SK-N-SH (cell line): ENCODE measurements around the gene FIBP. TPM values are rescaled to one million over a fixed set of nuclear protein-coding genes. Genes with fewer than 3 reads are reported as not detected.

Source experiments
- CTCF ChIA-PET: fragments of 300-600, 350-600 bp; formaldehyde crosslinking; extraction: SDS; loops from one replicate; lab custom pipeline; 2021; lab: Yijun Ruan, JAX
- POLR2A ChIA-PET: fragments of 350-600 bp; sonication (Branson Sonifier 250); formaldehyde crosslinking; extraction: SDS; loops from one replicate; lab custom pipeline; 2020; ENCODE audit warnings: antibody characterized with exemption, inconsistent platforms; lab: Yijun Ruan, JAX
- DNase-seq: peaks from one replicate; pipeline ENCODE4 v3.0.0; 2012
- H2AFZ ChIP-seq: fragments of 200-600 bp; sonication (generic); 2 replicates; pipeline ENCODE4 v1.8.1; 2016; ENCODE audit warnings: antibody characterized with exemption, mild to moderate bottlenecking, low read depth
- H3F3A ChIP-seq: fragments of 200-600 bp; sonication (generic); replicated peaks from 2 replicates; pipeline ENCODE3; 2016; ENCODE audit warnings: antibody characterized with exemption, mild to moderate bottlenecking; ENCODE audit not compliant: insufficient read depth
- H3K27ac ChIP-seq, 2 experiments: fragments of 200-500 bp in 1 of 2; fragments of 200-600 bp in 1 of 2; sonication (Bioruptor generic) in 1 of 2; sonication (generic), shearing (Covaris generic) in 1 of 2; 2 replicates each; pipeline versions ENCODE4 v1.5.1 to v1.6.1; 2014 to 2016; ENCODE audit warnings: low read depth in 2 of 2, inconsistent platforms in 1 of 2, low read length in 1 of 2, mild to moderate bottlenecking in 1 of 2, mixed read lengths in 1 of 2
- H3K27me3 ChIP-seq: fragments of 200-600 bp; sonication (generic), shearing (Covaris generic); 2 replicates; pipeline ENCODE4 v1.6.1; 2016; ENCODE audit warnings: mixed run types; ENCODE audit not compliant: insufficient read depth
- H3K36me3 ChIP-seq, 2 experiments: fragments of 200-500 bp in 1 of 2; fragments of 200-600 bp in 1 of 2; sonication (Bioruptor generic) in 1 of 2; sonication (generic) in 1 of 2; replicated peaks in 1 of 2; 2 replicates each; pipeline versions ENCODE3 to v1.5.1; 2014 to 2016; ENCODE audit warnings: low read length in 1 of 2, mild to moderate bottlenecking in 1 of 2; ENCODE audit not compliant: insufficient read depth in 2 of 2, control insufficient read depth in 1 of 2
- H3K4me1 ChIP-seq, 2 experiments: fragments of 200-500 bp in 1 of 2; fragments of 200-600 bp in 1 of 2; sonication (Bioruptor generic) in 1 of 2; sonication (generic), shearing (Covaris generic) in 1 of 2; 2 replicates each; pipeline versions ENCODE4 v1.5.1 to v1.6.1; 2014 to 2016; ENCODE audit warnings: low read depth in 1 of 2, low read length in 1 of 2, mixed run types in 1 of 2; ENCODE audit not compliant: insufficient read depth in 2 of 2, control insufficient read depth in 1 of 2
- H3K4me2 ChIP-seq: fragments of 200-600 bp; sonication (generic), shearing (Covaris generic); 2 replicates; pipeline ENCODE4 v1.6.1; 2017; ENCODE audit warnings: mixed run types
- H3K4me3 ChIP-seq, 2 experiments: fragments of 200-500 bp in 1 of 2; fragments of 200-600 bp in 1 of 2; sonication (Bioruptor generic) in 1 of 2; sonication (generic), shearing (Covaris generic) in 1 of 2; 2 replicates each; pipeline versions ENCODE4 v1.5.1 to v1.8.1; 2014 to 2016; ENCODE audit warnings: low read depth in 2 of 2, inconsistent platforms in 1 of 2, low read length in 1 of 2, mild to moderate bottlenecking in 1 of 2, mixed read lengths in 1 of 2, moderate library complexity in 1 of 2
- H3K79me2 ChIP-seq: fragments of 200-600 bp; sonication (generic); 2 replicates; pipeline ENCODE4 v1.8.1; 2017; ENCODE audit warnings: mild to moderate bottlenecking; ENCODE audit not compliant: insufficient read depth
- H3K9ac ChIP-seq: fragments of 200-600 bp; sonication (generic); 2 replicates; pipeline ENCODE4 v1.6.1; 2017; ENCODE audit warnings: mixed run types
- H3K9me2 ChIP-seq: fragments of 200-600 bp; sonication (generic); 2 replicates; pipeline ENCODE4 v1.6.1; 2017; ENCODE audit warnings: mixed run types
- H3K9me3 ChIP-seq: fragments of 200-600 bp; sonication (generic); 2 replicates; pipeline ENCODE4 v1.6.1; 2017; ENCODE audit warnings: mixed run types, mild to moderate bottlenecking, moderate library complexity
- H4K20me1 ChIP-seq: fragments of 200-600 bp; sonication (generic); 2 replicates; pipeline ENCODE4 v1.6.1; 2017; ENCODE audit warnings: mild to moderate bottlenecking, mixed run types; ENCODE audit not compliant: insufficient read depth
- ELF1 ChIP-seq: IDR thresholded peaks from 2 replicates; pipeline ENCODE4 v1.4.0; 2012
- EP300 ChIP-seq, 2 experiments: IDR thresholded peaks; 2 replicates each; pipeline versions ENCODE4 v1.4.0 to v1.6.1; 2012; ENCODE audit warnings: borderline replicate concordance in 1 of 2, low read depth in 1 of 2, low read length in 1 of 2
- EZH2phosphoT487 ChIP-seq: fragments of 200-600 bp; sonication (generic); IDR thresholded peaks from 2 replicates; pipeline ENCODE4 v1.6.1; 2017; ENCODE audit warnings: low read depth, mixed run types, mild to moderate bottlenecking, antibody characterized with exemption, moderate library complexity, borderline replicate concordance
- JUND ChIP-seq: IDR thresholded peaks from 2 replicates; pipeline ENCODE4 v1.4.0; 2012
- MAX ChIP-seq: IDR thresholded peaks from 2 replicates; pipeline ENCODE4 v1.4.0; 2012; ENCODE audit warnings: low read depth
- MEF2A ChIP-seq: IDR thresholded peaks from 2 replicates; pipeline ENCODE4 v1.4.0; 2012; ENCODE audit warnings: low read depth, borderline replicate concordance
- MXI1 ChIP-seq: IDR thresholded peaks from 2 replicates; pipeline ENCODE4 v1.6.1; 2012; ENCODE audit warnings: mild to moderate bottlenecking, low read depth, low read length, improper control_type of control experiment
- NFIC ChIP-seq: IDR thresholded peaks from 2 replicates; pipeline ENCODE4 v1.4.0; 2012; ENCODE audit warnings: borderline replicate concordance
- NRF1 ChIP-seq: IDR thresholded peaks from 2 replicates; pipeline ENCODE4 v1.6.1; 2012; ENCODE audit warnings: low read depth, mild to moderate bottlenecking, low read length
- RAD21 ChIP-seq: IDR thresholded peaks from 2 replicates; pipeline ENCODE4 v1.6.1; 2012; ENCODE audit warnings: mild to moderate bottlenecking, low read length
- RFX5 ChIP-seq: IDR thresholded peaks from 2 replicates; pipeline ENCODE4 v1.6.1; 2012; ENCODE audit warnings: mild to moderate bottlenecking, improper control_type of control experiment, low read length
- RXRA ChIP-seq: IDR thresholded peaks from 2 replicates; pipeline ENCODE4 v1.4.0; 2012; ENCODE audit warnings: low read depth, mild to moderate bottlenecking, borderline replicate concordance
- SIN3A ChIP-seq: IDR thresholded peaks from 2 replicates; pipeline ENCODE4 v1.6.1; 2012; ENCODE audit warnings: low read depth, mild to moderate bottlenecking, low read length, moderate library complexity, borderline replicate concordance
- TCF12 ChIP-seq: IDR thresholded peaks from 2 replicates; pipeline ENCODE4 v1.4.0; 2012
- TEAD4 ChIP-seq: IDR thresholded peaks from 2 replicates; pipeline ENCODE4 v1.4.0; 2012; ENCODE audit warnings: mild to moderate bottlenecking, borderline replicate concordance; ENCODE audit not compliant: insufficient read depth
- ZBTB33 ChIP-seq: IDR thresholded peaks from 2 replicates; pipeline ENCODE4 v1.4.0; 2012; ENCODE audit warnings: low read depth, borderline replicate concordance
- WGBS: methylation state at CpG from one replicate; pipeline ENCODE4 v1.1.6; 2017; ENCODE audit warnings: low lambda C conversion rate; 5-methylcytosine and 5-hydroxymethylcytosine counted together
- polyA plus RNA-seq, 3 experiments: library from polyadenylated mRNA; depleted of rRNA; stranded (reverse); fragments of >200 nt; gene quantifications; 2 replicates each; pipeline ENCODE4 v1.2.3, GENCODE V29; 2012
- TF ChIP-seq, protein P1 (sequence below): IDR thresholded peaks from 2 replicates; pipeline ENCODE4 v1.6.1; 2012; ENCODE audit warnings: mild to moderate bottlenecking, low read depth, low read length, moderate library complexity

The FIBP gene
- polyA plus RNA-seq, 1 of the 3 experiments (the other 2 are of a cell fraction), result 190 TPM

DNA sequence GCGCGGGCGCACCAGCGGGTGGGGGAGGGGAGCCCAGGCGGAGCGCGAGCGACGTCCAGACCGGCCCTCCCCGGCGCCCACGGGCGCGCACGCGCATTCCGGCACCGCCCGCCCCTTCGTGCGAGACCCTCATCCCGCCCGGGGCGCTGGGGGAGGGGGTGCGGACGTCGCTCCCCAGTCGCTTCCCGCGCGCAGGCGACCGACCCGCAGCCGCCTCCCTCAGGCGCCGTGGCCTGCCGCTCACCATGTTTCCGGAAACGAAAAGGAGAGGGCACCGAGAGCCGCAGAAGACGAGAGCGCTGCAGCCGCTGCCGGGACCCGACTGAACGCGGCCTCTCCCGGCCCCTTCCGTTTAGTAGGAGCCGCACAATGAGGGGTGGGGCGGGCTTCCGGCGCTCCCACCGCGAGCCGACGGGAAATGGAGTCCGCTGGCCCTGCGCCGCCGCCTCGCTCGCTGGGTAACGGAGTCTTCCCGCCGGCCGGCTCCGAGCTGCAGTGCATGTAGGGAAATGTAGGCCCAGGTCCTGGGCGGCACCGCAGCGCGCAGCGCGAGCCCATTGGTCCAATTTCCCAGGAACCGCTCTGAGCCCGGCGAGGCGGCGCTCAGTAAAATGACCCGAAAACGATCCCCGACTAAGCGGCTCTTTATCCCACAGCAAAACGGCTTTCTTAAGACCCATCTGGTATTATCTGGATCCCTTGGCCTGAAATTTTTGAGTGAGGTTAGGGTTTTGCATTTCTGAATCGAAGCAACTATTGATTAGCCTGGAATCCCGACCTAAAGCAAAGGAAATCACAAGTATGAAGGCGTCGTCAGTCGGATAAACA is 30.2 kb downstream of the FIBP start, which contains the start of gene CFL1 (continued):
- TF ChIP-seq ELF1, result peak; percentile 68
- TF ChIP-seq EZH2phosphoT487, result no peak
- 0 out of 2 replicates have a peak, but pooled peaks have one; percentile 16 for TF ChIP-seq ZBTB33
- no peak for TF ChIP-seq JUND

- CTCF ChIA-PET, result interaction anchor here (0.9 to 18.4 kb wide), 5 partner anchors 14 to 113 kb away, joined by 3 to 374 read pairs (median 4); partner anchors contain the start of genes CCDC85B, CTSW and FIBP
- peaks cover 51% of the 10 kb centered on the region for H4K20me1 ChIP-seq
- DNase-seq, result no peak
These were observed 30.8 kb downstream of the FIBP start for GRCh38 chr11:65857500-65857852.

GRCh38 chr11:65856689-65857499 is 31.4 kb downstream of the FIBP start:
- peak overlapping the region; percentile 97 to 98 for H3K4me3 ChIP-seq
- no peaks in the 10 kb centered on the region for H3K27me3 ChIP-seq
- H3K4me2 ChIP-seq, result peak overlapping the region; percentile 93
- peaks cover 41 to 51% of the 10 kb centered on the region in 2 experiments for H3K36me3 ChIP-seq
- H3K9me2 ChIP-seq, result no peaks in the 10 kb centered on the region
- POLR2A ChIA-PET, result interaction anchor here (0.6 to 5.0 kb wide), 2 partner anchors 13 to 145 kb away, joined by 3 to 59 read pairs; partner anchors contain the start of gene KAT5
- CTCF ChIA-PET, result interaction anchor here (0.9 to 18.4 kb wide), 5 partner anchors 14 to 112 kb away, joined by 3 to 374 read pairs (median 4); partner anchors contain the start of genes CCDC85B, CTSW and FIBP
- no peak overlapping the region for H2AFZ ChIP-seq
- peak; percentile 80 for DNase-seq
- peaks cover 56% of the 10 kb centered on the region for H4K20me1 ChIP-seq
- peak overlapping the region; percentile 93 to 97 for H3K27ac ChIP-seq
- peaks cover 5 to 29% of the 10 kb centered on the region in 2 experiments for H3K4me1 ChIP-seq
- H3K9me3 ChIP-seq, result no peaks in the 10 kb centered on the region
- H3K9ac ChIP-seq, result peak overlapping the region; percentile 92
- H3K79me2 ChIP-seq, result peaks cover 60% of the 10 kb centered on the region
- peaks cover 66% of the 10 kb centered on the region for H3F3A ChIP-seq
- under 1% methylated on average over 35 of the region's 57 CpGs for WGBS
- TF ChIP-seq RAD21 (no peak), EP300 (IDR thresholded peaks at IDR 0.05; ENCODE audit: borderline replicate concordance in 1 of 2, low read depth in 1 of 2, low read length in 1 of 2) (no peak), NRF1 (no peak), TCF12 (no peak), MXI1 (peak; percentile 91), RFX5 (no peak), MEF2A (no peak), RXRA (no peak), TEAD4 (no peak), EZH2phosphoT487 (no peak)
- TF ChIP-seq, protein P1, sequence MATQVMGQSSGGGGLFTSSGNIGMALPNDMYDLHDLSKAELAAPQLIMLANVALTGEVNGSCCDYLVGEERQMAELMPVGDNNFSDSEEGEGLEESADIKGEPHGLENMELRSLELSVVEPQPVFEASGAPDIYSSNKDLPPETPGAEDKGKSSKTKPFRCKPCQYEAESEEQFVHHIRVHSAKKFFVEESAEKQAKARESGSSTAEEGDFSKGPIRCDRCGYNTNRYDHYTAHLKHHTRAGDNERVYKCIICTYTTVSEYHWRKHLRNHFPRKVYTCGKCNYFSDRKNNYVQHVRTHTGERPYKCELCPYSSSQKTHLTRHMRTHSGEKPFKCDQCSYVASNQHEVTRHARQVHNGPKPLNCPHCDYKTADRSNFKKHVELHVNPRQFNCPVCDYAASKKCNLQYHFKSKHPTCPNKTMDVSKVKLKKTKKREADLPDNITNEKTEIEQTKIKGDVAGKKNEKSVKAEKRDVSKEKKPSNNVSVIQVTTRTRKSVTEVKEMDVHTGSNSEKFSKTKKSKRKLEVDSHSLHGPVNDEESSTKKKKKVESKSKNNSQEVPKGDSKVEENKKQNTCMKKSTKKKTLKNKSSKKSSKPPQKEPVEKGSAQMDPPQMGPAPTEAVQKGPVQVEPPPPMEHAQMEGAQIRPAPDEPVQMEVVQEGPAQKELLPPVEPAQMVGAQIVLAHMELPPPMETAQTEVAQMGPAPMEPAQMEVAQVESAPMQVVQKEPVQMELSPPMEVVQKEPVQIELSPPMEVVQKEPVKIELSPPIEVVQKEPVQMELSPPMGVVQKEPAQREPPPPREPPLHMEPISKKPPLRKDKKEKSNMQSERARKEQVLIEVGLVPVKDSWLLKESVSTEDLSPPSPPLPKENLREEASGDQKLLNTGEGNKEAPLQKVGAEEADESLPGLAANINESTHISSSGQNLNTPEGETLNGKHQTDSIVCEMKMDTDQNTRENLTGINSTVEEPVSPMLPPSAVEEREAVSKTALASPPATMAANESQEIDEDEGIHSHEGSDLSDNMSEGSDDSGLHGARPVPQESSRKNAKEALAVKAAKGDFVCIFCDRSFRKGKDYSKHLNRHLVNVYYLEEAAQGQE, result no peak

More at GRCh38 chr11:65857500-65857852, 30.8 kb downstream of the FIBP start:
- Histone ChIP-seq H3K27me3 (no peaks in the 10 kb centered on the region), H3K79me2 (peaks cover 65% of the 10 kb centered on the region), H3K4me3 (peak overlapping the region; percentile 97 to 98), H3K36me3 (peaks cover 42 to 52% of the 10 kb centered on the region in 2 experiments), H3K9me3 (no peaks in the 10 kb centered on the region), H3K4me2 (peak overlapping the region; percentile 93), H3K4me1 (peaks cover 10 to 33% of the 10 kb centered on the region in 2 experiments), H3K9me2 (no peaks in the 10 kb centered on the region), H3K27ac (peak overlapping the region; percentile 93 to 97), H2AFZ (no peak overlapping the region), H3K9ac (peak overlapping the region; percentile 92), H3F3A (peaks cover 60% of the 10 kb centered on the region)
- 0% methylated on average over 19 of the region's 49 CpGs for WGBS
- TF ChIP-seq MEF2A (no peak), MAX (no peak), SIN3A (peak; percentile 42; the same call in 1 of the 2 replicates), TCF12 (no peak), NFIC (no peak)
- POLR2A ChIA-PET, result interaction anchor here (1.0 to 5.0 kb wide), 4 partner anchors 13 to 242 kb away, joined by 3 to 59 read pairs (median 26); partner anchors contain the start of genes CCDC85B, FIBP and PCNX3
